Dermis microvascular lymphatic vessel endothelial cell (primary cell): ENCODE data around the gene NXPE1. TPM values are rescaled to one million over a fixed set of nuclear protein-coding genes. Genes with fewer than 3 reads are reported as not detected.
"Not testable (repeated sequence)": the region's sequence is repeated elsewhere in the genome, so short reads cannot be mapped to it uniquely, and the experiment has no call there.

Experiments
- DNase-seq, 2 donors: peaks; one replicate each; pipeline versions ENCODE4 v3.0.0 to v3.0.0-alpha.2; 2010; ENCODE audit warnings: low read depth in 2 of 2
- total RNA-seq: library from RNA; depleted of rRNA; stranded (reverse); fragments of >200 nt; gene quantifications from 2 replicates; pipeline ENCODE4 v1.2.1, GENCODE V29; 2014

NXPE1 gene
- total RNA-seq, result not detected in 2 replicates

DNA sequence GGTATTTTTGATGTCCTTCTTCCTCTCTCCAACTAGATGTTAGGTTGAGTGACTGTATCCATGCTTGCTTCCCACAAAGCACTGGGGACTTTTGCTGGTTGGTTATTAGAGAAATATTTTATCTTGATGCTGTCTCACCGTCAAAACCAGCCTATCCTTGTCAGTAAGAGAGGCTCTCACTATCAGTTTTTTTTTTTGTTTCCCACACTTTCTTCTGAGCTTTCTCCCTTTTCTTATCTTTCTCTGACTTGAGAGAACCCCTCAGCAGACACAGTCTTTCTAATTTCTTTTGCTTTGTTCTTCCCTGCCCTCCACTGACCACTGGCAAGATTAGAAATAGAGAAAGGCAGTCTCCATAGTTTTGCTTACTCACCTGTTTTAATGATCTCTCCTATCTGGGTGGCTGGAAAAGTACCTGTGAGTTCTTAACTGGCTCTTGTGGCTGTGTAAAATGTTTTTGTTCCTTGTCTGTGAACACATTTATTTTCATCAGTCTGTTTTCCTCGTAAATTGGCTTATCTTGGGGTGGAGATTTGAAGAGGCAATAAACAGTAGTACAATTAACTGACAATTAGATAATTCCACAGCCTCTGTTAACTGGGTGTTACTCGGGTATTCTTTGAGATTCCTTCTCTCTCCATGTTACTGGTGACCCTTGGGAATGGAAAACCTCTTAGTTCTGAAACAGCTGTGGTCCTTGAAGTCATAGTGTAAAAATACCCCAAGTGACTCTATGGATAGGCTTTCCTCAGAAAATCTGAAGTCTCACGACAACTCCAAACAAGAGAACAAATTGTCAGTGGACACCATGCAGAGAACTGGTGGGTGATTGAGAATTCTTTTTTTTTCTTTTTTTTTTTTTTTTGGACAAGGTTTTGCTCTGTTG, at the start of gene NXPE1:
Gene NXPE1 (minus strand): TSS at position 457 of the 886 bp plus-strand sequence. CDS start 8,680 bp downstream, outside the sequence.
- no peak for DNase-seq

DNA sequence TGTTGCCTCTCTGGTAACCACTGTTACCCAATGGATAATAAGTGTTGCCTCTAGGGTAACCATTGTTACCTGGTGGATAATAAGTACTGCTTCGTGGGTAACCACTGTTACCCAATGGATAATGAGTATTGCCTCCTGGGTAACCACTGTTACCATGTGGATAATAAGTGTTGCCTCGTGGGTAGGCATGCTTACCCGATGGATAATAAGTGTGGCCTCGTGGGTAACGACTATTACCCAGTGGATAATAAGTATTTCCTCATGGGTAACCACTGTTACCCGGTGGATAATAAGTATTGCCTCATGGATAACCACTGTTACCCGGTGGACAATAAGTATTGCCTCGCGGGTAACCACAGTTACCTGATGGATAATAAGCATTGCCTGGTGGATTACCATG, 49.7 kb upstream of the NXPE1 start:
- DNase-seq, result no peak

DNA sequence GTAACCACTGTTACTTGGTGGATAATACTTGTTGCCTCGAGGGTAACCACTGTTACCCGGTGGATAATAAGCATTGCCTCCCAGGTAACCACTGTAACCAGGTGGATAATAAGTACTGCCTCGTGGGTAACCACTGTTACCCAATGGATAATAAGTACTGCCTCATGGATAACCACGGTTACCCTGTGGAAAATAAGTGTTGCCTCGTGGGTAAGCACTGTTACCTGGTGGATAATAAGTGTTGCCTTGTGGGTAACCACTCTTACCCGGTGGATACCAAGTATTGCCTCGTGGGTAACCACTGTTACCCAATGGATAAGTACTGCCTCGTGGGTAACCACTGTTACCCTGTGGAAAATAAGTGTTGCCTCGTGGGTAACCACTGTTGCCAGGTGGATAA, 48.9 kb upstream of the NXPE1 start:
- DNase-seq, result not testable (repeated sequence)

DNA sequence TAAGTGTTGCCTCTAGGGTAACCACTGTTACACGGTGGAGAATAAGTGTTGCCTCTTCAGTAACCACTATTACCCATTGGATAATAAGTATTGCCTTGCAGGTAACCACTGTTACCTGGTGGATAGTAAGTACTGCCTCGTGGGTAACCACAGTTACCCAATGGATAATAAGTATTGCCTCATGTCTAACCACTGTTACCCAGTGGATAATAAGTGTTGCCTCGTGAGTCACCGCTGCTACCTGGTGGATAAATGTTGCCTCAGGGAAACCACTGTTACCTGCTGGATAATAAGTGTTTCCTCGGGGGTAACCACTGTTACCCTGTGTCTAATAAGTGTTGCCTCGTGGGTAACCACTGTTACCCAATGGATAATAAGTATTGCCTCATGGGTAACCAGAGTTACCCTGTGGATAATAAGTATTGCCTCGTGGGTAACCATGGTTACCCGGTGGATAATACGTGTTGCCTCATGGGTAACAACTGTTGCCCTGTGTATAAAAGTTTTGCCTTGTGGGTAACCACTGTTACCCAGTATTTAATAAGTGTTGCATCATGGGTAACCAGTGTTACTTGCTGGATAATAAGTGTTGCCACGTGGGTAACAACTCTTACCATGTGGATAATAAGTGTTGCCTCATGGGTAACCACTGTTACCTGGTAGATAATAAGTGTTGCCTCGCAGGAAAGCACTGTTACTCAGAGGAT, 48.2 kb upstream of the NXPE1 start:
- no peak for DNase-seq

DNA sequence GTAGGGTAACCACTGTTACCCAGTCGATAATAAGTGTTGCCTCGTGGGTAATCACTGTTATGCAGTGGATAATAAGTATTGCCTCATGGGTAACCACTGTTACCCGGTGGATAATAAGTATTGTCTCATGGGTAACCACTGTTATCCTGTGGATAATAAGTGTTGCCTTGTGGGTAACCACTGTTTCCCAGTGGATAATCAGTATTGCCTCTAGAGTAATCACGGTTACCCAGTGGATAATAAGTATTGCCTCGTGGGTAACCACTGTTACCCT, 47.1 kb upstream of the NXPE1 start:
- not testable (repeated sequence) for DNase-seq

DNA sequence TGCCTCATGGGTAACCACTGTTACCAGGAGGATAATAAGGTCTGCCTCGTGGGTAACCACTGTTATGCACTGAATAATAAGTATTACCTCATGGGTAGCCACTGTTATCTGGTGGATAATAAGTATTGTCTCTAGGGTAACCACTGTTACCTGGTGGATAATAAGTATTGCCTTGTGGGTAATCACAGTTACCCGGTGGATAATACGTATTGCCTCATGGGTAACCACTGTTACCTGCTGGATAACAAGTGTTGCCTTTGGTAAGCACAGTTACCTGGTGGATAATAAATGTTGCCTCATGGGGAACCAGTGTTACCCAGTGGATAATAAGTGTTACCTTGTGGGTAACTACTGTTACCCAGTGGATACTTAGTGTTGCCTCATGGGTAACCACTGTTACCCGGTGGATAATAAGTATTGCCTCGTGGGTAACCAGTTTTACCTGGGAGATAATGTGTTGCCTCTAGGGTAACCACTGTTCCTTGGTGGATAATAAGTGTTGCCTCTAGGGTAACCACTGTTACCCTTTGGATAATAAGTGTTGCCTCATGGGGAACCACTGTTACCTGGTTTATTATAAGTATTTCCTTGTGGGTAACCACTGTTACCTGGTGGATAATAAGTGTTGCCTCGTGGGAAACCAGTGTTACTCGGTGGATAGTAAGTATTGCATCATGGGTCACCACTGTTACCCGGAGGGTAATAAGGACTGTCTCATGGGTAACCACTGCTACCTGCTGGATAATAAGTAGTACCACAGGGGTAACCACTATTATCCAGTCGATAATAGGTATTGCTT, 46.5 kb upstream of the NXPE1 start:
- no peak for DNase-seq

DNA sequence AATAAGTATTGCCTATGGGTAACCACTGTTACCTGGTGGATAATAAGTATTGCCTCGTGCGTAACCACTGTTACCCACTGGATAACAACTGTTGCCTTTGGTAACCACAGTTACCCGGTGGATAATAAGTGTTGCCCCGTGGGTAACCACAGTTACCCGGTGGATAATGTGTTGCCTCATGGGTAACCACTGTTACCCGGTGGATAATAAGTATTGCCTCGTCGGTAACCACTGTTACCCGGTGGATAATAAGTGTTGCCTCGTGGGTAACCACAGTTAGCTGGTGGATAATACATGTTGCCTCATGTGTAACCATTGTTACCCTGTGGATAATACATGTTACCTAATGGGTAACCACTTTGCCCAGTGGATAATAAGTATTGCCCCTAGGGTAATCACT, 45.7 kb upstream of the NXPE1 start:
- no peak for DNase-seq

DNA sequence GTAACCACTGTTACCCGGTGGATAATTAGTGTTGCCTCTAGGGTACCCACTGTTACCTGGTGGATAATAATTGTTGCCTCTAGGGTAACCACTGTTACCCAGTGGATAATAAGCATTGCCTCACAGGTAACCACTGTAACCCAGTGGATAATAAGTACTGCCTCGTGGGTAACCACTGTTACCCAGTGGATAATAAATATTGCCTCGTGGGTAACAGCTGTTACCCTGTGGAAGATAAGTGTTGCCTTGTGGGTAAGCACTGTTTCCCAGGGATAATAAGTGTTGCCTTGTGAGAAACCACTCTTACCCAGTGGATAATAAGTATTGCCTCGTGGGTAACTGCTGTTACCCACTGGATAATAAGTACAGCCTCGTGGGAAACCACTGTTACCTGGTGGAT, 45.2 kb upstream of the NXPE1 start:
- DNase-seq, result no peak

DNA sequence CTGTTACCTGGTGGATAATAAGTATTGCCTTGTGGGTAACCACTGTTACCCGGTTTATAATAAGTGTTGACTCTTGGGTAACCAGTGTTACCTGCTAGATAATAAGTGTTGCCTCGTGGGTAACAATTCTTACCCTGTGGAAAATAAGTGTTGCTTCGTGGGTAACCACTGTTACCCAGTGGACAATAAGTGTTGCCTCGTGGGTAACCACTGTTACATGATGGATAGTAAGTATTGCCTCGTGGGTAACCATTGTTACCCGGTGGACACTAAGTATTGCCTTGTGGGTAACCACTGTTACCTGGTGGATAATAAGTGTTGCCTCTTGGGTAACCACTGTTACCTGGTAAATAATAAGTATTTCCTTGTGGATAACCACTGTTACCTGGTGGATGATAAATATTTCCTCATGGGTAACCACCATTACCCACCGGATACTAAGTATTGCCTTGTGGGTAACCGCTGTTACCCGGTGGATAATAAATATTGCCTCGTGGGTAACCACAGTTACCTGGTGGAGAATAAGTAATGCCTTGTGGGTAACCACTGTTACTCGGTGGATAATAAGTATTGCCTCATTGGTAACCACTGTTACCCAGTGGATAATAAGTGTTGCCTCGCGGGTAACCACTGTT, 44.6 kb upstream of the NXPE1 start:
- no peak for DNase-seq

DNA sequence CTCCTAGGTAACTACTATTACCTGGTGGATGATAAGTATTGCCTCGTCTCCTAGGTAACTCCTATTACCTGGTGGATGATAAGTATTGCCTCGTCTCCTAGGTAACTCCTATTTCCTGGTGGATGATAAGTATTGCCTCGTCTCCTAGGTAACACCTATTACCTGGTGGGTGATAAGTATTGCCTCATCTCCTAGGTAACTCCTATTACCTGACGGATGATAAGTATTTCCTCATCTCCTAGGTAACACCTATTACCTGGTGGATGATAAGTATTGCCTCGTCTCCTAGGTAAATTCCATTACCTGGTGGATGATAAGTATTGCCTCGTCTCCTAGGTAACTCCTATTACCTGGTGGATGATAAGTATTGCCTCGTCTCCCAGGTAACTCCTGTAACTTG, 43.5 kb upstream of the NXPE1 start:
- not testable (repeated sequence) for DNase-seq

DNA sequence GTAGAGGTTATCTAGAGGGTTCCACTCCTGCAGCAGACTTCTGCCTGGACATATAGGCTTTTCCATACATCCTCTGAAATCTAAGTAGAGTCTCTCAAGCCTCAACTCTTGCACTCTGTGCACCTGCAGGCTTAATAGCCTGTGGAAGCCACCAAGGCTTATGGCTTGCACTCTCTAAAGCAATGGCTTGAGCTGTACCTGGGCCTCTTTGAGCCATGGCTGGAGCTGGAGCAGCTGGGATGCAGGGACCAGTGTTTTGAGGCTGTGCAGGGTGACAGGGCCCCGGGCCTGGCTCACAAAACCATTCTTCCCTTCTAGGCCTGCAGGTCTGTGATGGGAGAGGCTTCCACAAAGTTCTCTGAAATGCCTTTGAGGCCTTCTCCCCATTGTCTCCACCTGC, 38.8 kb upstream of the NXPE1 start:
- DNase-seq, result no peak

DNA sequence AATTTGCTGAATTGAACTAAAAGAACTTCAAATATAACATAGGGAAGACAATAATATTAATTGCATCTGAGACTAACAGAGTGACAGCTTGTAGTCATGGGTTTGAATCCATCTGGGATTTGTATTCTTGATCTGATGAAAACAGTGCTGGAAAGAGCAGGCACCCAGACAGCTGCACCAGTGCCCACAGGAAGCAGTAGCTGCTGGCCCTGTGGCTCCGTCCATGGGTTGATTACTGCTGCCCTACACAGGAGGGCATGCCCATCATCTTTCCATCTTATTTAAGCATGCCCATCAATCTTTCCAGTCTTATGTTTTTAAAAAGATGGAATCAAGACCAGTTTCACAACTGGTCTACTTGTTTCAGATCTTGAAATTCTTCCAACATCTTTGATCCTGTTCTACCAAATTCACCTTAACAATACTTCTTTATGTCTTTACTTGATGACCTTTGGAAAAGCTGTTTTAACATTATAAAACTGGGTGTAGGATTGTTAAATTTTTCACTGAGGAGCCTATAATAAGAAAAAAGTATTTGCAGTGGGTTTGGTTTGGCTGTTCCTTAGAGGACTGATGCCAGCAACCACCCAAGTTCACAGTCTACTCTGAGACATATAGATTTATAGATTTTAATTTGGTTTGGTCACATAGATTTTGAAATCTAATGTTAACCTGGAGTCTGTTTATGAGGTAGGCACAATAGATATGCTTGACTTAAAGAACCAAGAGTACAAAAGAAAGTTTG, 36.7 kb upstream of the NXPE1 start:
- no peak for DNase-seq

DNA sequence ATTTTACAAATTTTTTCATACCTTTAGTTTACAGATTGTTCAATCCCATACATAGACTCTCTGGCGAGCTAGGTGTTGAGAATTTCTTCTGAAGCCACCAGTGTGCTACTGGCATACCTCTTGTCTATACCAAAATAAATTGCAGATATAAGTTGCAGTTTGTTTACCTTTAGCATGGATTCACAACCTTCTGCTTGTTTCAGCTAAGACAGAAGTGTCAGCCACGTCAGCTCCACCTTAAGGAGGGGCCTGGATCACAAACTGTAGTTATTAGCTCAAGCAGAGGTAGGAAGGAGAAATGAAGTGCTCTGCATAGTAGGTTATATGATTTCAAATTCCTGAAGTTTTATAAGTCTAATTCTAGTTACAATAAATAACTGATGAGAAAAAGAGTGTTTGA, 35.9 kb upstream of the NXPE1 start, which contains the start of gene NXPE4:
Gene NXPE4 (minus strand): TSS at position 216 of the 400 bp plus-strand sequence. CDS start 1,027 bp downstream, outside the sequence.
- no peak for DNase-seq

DNA sequence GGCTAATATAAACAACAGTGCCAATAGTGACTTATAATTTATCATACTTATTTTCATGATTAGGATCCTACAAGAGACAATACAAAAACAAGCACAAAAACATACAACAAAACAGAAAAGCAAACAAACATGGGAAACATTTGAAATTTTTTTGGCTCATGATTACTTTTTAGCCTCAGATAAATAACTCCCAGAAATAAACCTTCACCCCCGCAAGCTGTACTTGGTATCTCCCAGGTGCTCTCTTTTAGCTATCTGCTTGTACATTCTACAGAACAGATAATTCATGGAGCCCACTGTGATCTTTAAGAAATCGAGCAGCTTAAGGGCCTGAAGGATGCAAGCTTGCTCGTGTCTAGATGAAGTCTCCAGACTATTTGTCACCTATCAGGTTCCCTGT, 35.0 kb upstream of the NXPE1 start:
- no peak for DNase-seq

DNA sequence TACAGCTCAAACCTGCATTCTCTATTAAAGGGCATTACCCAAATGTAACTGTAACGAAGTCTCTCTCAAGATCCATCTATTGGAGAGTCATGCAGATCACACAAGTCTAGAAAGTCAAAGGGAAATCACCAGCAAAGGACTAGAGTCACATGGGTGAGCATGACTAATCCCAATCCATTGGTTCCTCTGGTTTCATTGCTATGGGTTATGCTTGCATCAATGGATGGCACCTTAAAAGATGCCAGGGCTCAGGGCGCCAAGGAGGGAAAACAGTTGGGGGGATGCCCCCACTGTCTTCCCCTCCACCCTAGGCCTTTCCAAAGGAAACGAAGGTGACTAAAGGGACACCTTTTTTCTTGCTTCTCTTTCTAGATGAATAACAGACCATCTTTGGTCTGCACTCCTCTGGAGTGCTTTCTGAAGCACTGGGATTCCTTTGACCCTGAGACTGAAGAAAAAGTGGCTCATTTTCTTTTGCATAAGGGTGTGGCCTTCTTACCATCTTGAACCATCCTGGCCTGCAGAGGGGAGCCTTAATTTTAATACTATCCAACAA, 27.8 kb upstream of the NXPE1 start:
- no peak for DNase-seq

DNA sequence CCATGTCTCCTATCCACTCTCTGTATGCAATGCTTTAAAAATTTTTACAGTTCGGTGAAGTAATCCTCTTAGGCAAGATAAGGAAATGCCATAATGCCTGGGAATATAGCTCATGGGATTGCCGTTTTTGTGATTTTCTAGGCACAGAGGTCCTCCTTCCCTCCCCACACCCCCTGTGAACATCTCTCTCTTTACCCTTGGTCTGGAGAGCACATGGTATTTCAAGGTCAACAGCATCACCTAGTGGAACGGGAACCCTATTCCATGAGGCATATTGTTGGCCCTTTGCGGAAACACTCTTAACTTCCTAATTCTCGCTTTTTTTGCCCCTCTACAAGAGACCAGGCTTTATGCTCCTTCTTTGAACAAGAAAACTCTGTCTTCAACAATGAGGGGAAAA, 27.1 kb upstream of the NXPE1 start:
- DNase-seq, result no peak

DNA sequence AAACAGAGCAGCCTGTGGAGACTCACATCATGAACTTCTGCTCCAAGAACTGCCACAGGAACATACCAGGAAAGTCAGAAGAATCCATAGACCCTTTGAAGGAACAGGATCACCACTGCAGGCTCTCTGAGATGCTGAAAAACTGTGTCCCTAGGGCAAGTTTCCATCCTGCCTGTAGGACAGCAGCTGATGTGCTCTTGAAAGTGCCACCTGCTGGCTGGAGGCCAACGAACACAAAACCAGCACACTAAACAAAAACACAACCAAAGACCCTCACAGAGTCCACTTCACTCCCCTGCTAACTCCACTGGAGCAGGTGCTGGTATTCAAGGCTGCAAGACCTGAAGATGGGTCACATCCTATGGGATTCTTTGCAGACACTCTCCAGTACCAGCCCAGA, 12.0 kb upstream of the NXPE1 start:
- DNase-seq, result no peak

DNA sequence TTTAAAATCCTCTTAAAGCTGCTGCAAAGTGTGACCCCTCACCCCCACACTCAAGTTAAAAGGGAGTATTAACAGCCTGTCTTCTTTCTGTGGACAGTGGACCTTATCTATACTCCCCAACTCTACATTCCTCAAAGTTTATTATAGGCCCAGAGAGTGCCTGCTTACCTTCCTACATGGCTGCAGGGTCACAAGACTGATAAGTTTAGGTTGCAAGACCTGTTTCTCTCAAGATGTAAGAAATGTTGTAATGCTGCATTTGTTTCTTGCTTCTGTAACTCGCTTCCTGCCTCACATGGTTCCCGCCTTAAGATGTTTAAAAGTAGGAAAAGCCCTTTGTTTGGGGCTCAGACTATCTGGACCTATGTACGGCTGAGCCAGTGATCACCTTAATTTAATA, 10.1 kb upstream of the NXPE1 start:
- no peak for DNase-seq

DNA sequence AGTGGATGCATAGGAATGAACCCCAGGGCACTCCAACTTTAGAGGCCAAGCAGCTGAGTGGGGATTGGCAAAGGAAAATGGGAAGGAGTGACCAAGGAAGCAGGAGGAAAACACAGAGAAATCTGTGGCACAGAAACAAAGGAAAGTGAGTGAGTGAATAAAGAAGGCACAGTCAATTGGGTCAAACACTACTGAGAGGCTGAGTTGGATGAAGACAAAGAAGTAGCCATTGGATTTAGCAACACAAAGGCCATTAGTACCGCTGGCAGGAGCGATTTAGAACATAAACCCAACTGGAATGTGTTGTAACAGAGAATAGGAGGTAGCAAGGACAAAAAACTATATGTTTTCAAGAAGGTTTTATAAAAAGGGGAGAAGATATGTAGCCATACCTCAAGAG, 6.6 kb upstream of the NXPE1 start:
- no peak for DNase-seq

DNA sequence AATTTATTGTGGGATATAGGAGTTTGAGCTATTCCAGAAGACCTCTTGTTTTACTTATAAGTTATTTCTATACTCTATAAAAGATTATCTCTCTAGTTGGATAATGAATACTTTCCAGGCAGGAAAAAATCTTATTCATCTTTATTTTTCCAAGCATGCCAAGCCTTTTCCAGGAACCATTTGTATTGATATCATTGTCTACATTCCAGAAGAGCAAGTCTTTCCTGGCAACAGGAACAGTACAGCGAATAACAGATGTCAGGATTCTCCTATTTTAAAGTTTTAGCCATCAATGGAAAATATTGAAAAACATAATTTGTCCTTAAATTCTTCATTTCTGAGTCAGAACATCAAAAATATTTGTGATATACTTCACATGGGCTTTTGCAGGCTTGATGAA, 5.2 kb upstream of the NXPE1 start:
- DNase-seq, result peak in 1 of 2 donors; percentile 8

DNA sequence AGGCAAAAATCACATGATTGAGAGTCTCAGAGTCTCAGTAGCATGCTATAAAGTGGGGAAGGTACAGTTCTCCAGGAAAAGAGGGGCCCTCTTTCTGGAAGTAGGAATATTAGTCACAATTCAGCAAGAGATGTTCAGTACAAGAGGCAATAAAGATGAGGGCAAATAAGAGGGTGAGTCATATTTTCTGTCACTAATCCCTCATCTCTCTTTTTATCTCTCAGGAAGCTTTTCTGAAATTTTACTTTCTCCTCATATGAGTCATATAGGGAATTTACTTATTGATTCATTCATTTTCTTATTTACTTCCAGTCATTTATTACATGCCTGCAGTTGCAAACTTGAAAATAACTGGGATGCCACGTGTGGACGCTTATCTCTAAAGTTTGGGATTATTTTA, 3.4 kb upstream of the NXPE1 start:
- peak in 1 of 2 donors; percentile 17 for DNase-seq
